GM12878 (cell line): Measurements from ENCODE around the gene TARBP1. TPM values are rescaled to one million over a fixed set of nuclear protein-coding genes. Genes with fewer than 3 reads are reported as not detected.

Experiments used
- ATAC-seq: fragments of 200-7000 bp; cut with Tn5 transposase; 3 replicates; pipeline ENCODE4 v1.9.1; 2020; ENCODE audit warnings: mild to moderate bottlenecking, moderate library complexity
- BruUV-seq: library from RNA; stranded (reverse); fragments of 400-500 nt; replicated peaks from 2 replicates; lab custom pipeline; 2021; lab: Mats Ljungman, UMichigan
- CTCF ChIA-PET: fragments of 300-600 bp; sonication (Branson Sonifier 250); formaldehyde crosslinking; extraction: SDS; loops from one replicate; lab custom pipeline; 2021; ENCODE audit warnings: inconsistent platforms; lab: Yijun Ruan, JAX
- POLR2A ChIA-PET: fragments of 350-600 bp; formaldehyde crosslinking; extraction: SDS; loops from one replicate; lab custom pipeline; 2021; ENCODE audit warnings: inconsistent platforms; lab: Charles Lee
- RAD21 ChIA-PET: fragments of 300-600 bp; sonication (Branson Sonifier 250); formaldehyde crosslinking; loops from one replicate; lab custom pipeline; 2023; ENCODE audit warnings: antibody characterized with exemption; ENCODE audit not compliant: unreplicated experiment; lab: Charles Lee
- SMC1A ChIA-PET: fragments of 300-600 bp; sonication (Branson Sonifier 250); formaldehyde crosslinking; loops from one replicate; lab custom pipeline; 2023; ENCODE audit not compliant: unreplicated experiment, uncharacterized antibody; lab: Charles Lee
- DNase-seq: peaks from one replicate; pipeline ENCODE4 v3.0.0-alpha.2; 2011; ENCODE audit warnings: low read depth, low spot score
- FAIRE-seq: peaks from 3 replicates; lab custom pipeline; 2011; peaks lifted over from hg19 to GRCh38; lab: Jason Lieb, UNC
- H2AFZ ChIP-seq: 2 replicates; pipeline ENCODE4 v1.6.0; 2011; ENCODE audit warnings: low read depth, low read length, control low read depth; ENCODE audit not compliant: control insufficient read depth
- H3K27ac ChIP-seq: 2 replicates; pipeline ENCODE4 v1.5.1; 2011; ENCODE audit warnings: control low read depth; ENCODE audit not compliant: control insufficient read depth, insufficient read depth
- H3K27me3 ChIP-seq, 2 experiments: replicated peaks in 1 of 2; 2 replicates each; pipeline versions ENCODE4 v1.6.0 to v1.6.1; 2011; ENCODE audit warnings: low read length in 1 of 2; ENCODE audit not compliant: control insufficient read depth in 2 of 2, insufficient read depth in 2 of 2
- H3K36me3 ChIP-seq, 2 experiments: 2 replicates each; pipeline ENCODE4 v1.5.1; 2011; ENCODE audit warnings: low read length in 1 of 2; ENCODE audit not compliant: control insufficient read depth in 2 of 2, insufficient read depth in 2 of 2
- H3K4me1 ChIP-seq: 2 replicates; pipeline ENCODE4 v1.6.1; 2011; ENCODE audit warnings: mild to moderate bottlenecking, low read length, moderate library complexity, mixed read lengths; ENCODE audit not compliant: control insufficient read depth, insufficient read depth
- H3K4me2 ChIP-seq: 2 replicates; pipeline ENCODE4 v1.6.0; 2011; ENCODE audit warnings: control low read depth; ENCODE audit not compliant: control insufficient read depth, insufficient read depth
- H3K4me3 ChIP-seq: fragments of 200-600 bp; sonication (generic); 2 replicates; pipeline ENCODE4 v1.5.1; 2016
- H3K79me2 ChIP-seq: 2 replicates; pipeline ENCODE4 v1.6.0; 2011; ENCODE audit warnings: low read length; ENCODE audit not compliant: control insufficient read depth, insufficient read depth
- H3K9ac ChIP-seq: 2 replicates; pipeline ENCODE4 v1.8.0; 2011; ENCODE audit warnings: low read length, control low read depth, mixed read lengths; ENCODE audit not compliant: control insufficient read depth, insufficient read depth
- H3K9me3 ChIP-seq: replicated peaks from 3 replicates; pipeline ENCODE4 v1.5.1; 2011; ENCODE audit warnings: mild to moderate bottlenecking, low read length; ENCODE audit not compliant: control insufficient read depth, insufficient read depth
- H4K20me1 ChIP-seq: 2 replicates; pipeline ENCODE4 v1.6.0; 2011; ENCODE audit not compliant: control insufficient read depth, insufficient read depth
- ASH2L ChIP-seq: fragments of 300-600, 200-600 bp; sonication (generic); IDR thresholded peaks from 2 replicates; pipeline ENCODE4 v1.6.1; 2017; ENCODE audit warnings: low read depth, mild to moderate bottlenecking, borderline replicate concordance
- CHD4 ChIP-seq: fragments of 200-600 bp; sonication (generic); IDR thresholded peaks from 2 replicates; pipeline ENCODE4 v1.6.1; 2016; ENCODE audit warnings: mild to moderate bottlenecking
- ETV6 ChIP-seq, 2 experiments: fragments of 450-650 bp in 1 of 2; IDR thresholded peaks in 1 of 2; conservative IDR thresholded peaks in 1 of 2; 2 replicates each; pipeline ENCODE4 v1.6.1; 2014; ENCODE audit warnings: antibody characterized with exemption in 1 of 2, borderline replicate concordance in 1 of 2, low read depth in 1 of 2, mild to moderate bottlenecking in 1 of 2, moderate library complexity in 1 of 2
- IRF4 ChIP-seq: IDR thresholded peaks from 2 replicates; pipeline ENCODE4 v1.6.1; 2011; ENCODE audit warnings: low read depth, low read length
- NR2F1 ChIP-seq: fragments of 450-650 bp; conservative IDR thresholded peaks from 2 replicates; pipeline ENCODE4 v1.6.1; 2017; ENCODE audit warnings: mild to moderate bottlenecking
- RUNX3 ChIP-seq: IDR thresholded peaks from 2 replicates; pipeline ENCODE4 v1.6.1; 2012; ENCODE audit warnings: low read length, inconsistent platforms
- SMAD1 ChIP-seq: fragments of 450-650 bp; IDR thresholded peaks from 2 replicates; pipeline ENCODE4 v1.6.1; 2018; ENCODE audit warnings: mild to moderate bottlenecking, low read depth; ENCODE audit not compliant: partially characterized antibody
- SPI1 ChIP-seq: IDR thresholded peaks from 2 replicates; pipeline ENCODE4 v1.6.1; 2011; ENCODE audit warnings: low read depth, mild to moderate bottlenecking, low read length, moderate library complexity, borderline replicate concordance; ENCODE audit not compliant: insufficient read depth
- WGBS: methylation state at CpG from one replicate; pipeline ENCODE4 v1.1.6; 2016; ENCODE audit warnings: low lambda C conversion rate; ENCODE audit not compliant: insufficient replicate concordance, insufficient coverage; ENCODE audit errors: missing lambda C conversion rate; 5-methylcytosine and 5-hydroxymethylcytosine counted together
- in situ Hi-C: fragments of 300-500 bp; cut with MboI; formaldehyde crosslinking; loops from 9 replicates; pipeline ENCODE4 v1.14.3; 2018; ENCODE audit warnings: mixed read lengths
- intact Hi-C: fragments of 100-400 bp; cut with micrococcal nuclease; formaldehyde crosslinking; loops from one replicate; pipeline ENCODE4 v1.14.2; 2022; ENCODE audit not compliant: unreplicated experiment
- polyA plus RNA-seq, 11 experiments: library from polyadenylated mRNA; depleted of rRNA in 4 of 11; unstranded in 6 of 11; stranded (reverse) in 5 of 11; fragments of >200 nt; fragmentation: Nextera tagmentation in 4 of 11; fragmentation: Illumina TruSeq in 1 of 11; extraction: Ambion mirVana in 4 of 11; extraction: Trizol in 1 of 11; gene quantifications; 1 replicate in 1 of 11; 2 replicates in 10 of 11; pipeline versions ENCODE4 v1.2.1 to v1.2.3, GENCODE V29; 2011 to 2016; ENCODE audit warnings: inconsistent platforms in 2 of 11, missing spikeins in 2 of 11, low read depth in 1 of 11
- total RNA-seq, 4 experiments: library from RNA; depleted of rRNA in 3 of 4; stranded (reverse); fragments of >200 nt in 3 of 4; fragmentation: Illumina TruSeq in 1 of 4; extraction: Trizol in 1 of 4; gene quantifications; 2 replicates each; pipeline versions ENCODE4 v1.2.1 to v1.2.3, GENCODE V29; 2013 to 2021

TARBP1 gene
- total and polyA plus RNA-seq, 10 of the 15 experiments (the other 5 are each of a cell fraction or from before 2014, with no cell fraction given): 10.8 to 94.4 (median 35.3) TPM

DNA sequence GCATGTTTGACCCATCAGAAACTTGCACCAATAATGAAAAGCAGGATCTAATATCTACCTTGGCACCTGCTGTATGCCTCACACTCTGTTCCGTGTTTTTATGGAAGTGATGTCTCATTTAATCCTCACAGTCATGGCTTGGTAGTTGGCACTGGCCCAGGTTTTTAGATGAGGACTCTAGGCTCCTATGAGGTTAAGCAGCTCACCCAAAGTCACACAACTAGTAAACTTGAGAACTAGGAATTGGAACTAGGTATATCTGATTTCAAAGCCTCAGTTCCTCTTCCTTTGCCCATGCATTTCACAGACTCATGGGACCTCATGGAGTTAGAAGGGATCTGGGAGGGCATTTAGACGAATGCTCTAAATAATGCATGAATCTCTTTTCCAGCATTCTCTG lies 21.3 kb upstream of the TARBP1 start:
- Histone ChIP-seq H3K36me3 (no peaks in the 10 kb centered on the region), H3K4me2 (peak overlapping the region; percentile 64; the same call in 1 of the 2 replicates), H3K4me1 (peaks cover 36% of the 10 kb centered on the region), H3K79me2 (no peaks in the 10 kb centered on the region), H3K9me3 (peaks cover 6% of the 10 kb centered on the region; the same call in 2 of the 3 replicates), H4K20me1 (no peaks in the 10 kb centered on the region), H3K27me3 (no peaks in the 10 kb centered on the region), H3K9ac (no peak overlapping the region; the same call in 1 of the 2 replicates), H3K27ac (peak overlapping the region; percentile 69), H2AFZ (no peak overlapping the region), H3K4me3 (no peak overlapping the region)
- ChIA-PET RAD21 (interaction anchor here (0.6 to 5.0 kb wide), 39 partner anchors 11 to 916 kb away, joined by 3 to 64 read pairs (median 4); partner anchors contain the start of gene IRF2BP2), CTCF (interaction anchor here (1.0 to 7.0 kb wide), 28 partner anchors 7 to 916 kb away, joined by 3 to 94 read pairs (median 6); partner anchors contain the start of gene IRF2BP2), POLR2A (interaction anchor here (0.8 to 2.6 kb wide), 8 partner anchors 19 to 583 kb away, joined by 3 to 10 read pairs (median 4); no protein-coding TSS in a partner anchor), SMC1A (interaction anchor here (0.9 to 4.4 kb wide), 46 partner anchors 10 to 1005 kb away, joined by 3 to 52 read pairs (median 5); no protein-coding TSS in a partner anchor)
- in situ Hi-C loops (loop anchor here (5.0 kb wide), 1 partner anchor 342 kb away; no protein-coding TSS in a partner anchor), intact Hi-C loops (no loop called here)
- FAIRE-seq (peak; percentile 31), ATAC-seq (peak; percentile 41), DNase-seq (no peak)
- no peak for TF ChIP-seq CHD4
- TF ChIP-seq NR2F1: no peak
- TF ChIP-seq SMAD1: peak; percentile 49
- TF ChIP-seq ASH2L: no peak
- peak; percentile 79; the same call in 1 of the 2 replicates for TF ChIP-seq SPI1
- 0 out of 2 replicates have a peak, but pooled peaks have one; percentile 19 for TF ChIP-seq IRF4
- 0 out of 2 replicates have a peak, but pooled peaks have one; percentile 31 for TF ChIP-seq RUNX3
- 0 out of 4 replicates have a peak, but pooled peaks of 1 of the 2 experiments have one; percentile 18 for TF ChIP-seq ETV6 (conservative IDR thresholded peaks at IDR 0.05 in 1 of 2, IDR thresholded peaks at IDR 0.05 in 1 of 2; ENCODE audit: borderline replicate concordance in 1 of 2, low read depth in 1 of 2)
- WGBS: 30% methylated on average over 2 of the region's 2 CpGs
- BruUV-seq: no TSS peak
